AML-193 (cell line): ENCODE results near the gene SBNO2.

Experiments used
- DNase-seq, 2 experiments: peaks; one replicate each; lab custom pipeline; 2025; lab: John Stamatoyannopoulos, UW

SBNO2 gene

DNA sequence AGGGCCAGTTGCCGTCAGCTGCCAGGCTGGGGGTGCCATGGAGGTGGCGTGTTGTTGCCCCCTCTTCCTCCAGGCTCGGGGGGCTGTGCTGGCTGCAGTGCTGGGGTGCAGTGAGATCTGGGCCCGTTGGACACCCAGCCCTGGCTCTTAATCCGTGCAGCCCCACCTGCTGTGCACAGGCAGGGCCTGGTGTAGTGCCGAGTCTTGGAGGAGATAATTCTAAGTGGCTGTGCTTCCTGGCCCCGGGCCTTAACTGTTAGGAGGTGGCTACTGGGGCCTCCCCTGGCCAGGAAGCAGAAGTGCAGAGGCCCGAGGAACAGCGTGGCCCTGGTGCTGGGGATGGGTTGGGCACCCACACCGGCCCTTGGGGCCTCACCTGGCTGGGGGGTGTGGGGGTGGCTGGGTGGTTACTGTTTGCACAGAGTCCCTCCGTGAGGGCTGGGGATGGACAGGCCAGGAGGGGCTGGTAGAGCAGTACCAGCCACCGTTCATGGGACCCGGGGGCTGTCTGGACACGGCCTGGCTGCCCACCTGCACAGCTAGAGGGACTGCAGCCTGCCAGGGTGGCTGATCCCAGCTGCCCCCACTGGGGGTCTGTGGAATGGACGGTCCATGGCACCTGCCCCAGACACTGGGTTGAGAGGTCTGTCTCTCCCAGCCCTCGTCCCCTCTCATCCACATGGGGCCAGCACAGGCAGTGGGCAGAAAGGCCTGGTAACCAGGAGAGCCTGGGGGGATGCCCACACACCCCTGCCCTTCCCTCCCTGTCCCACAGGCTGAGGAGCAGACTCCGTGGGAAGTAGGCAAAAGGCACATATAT lies 67.0 kb downstream of the SBNO2 start:
- DNase-seq = peak; percentile 41 to 49

- DNase-seq = no peak
Observed at GRCh38 chr19:1105873-1106840, 67.9 kb downstream of the SBNO2 start.

- DNase-seq = no peak
Observed at GRCh38 chr19:1105008-1105872, 68.8 kb downstream of the SBNO2 start.

GRCh38 chr19:1104311-1105007 lies 69.6 kb downstream of the SBNO2 start:
- peak; percentile 36 to 55 for DNase-seq

- DNase-seq = peak; percentile 94 to 96
Observed at GRCh38 chr19:1103708-1104310, 70.3 kb downstream of the SBNO2 start, which contains the start of gene GPX4. Gene GPX4 (plus strand): TSS chr19:1103994. CDS start chr19:1104044, 50 bp downstream.

GRCh38 chr19:1103132-1103707 lies 70.8 kb downstream of the SBNO2 start:
- DNase-seq = no peak

DNA sequence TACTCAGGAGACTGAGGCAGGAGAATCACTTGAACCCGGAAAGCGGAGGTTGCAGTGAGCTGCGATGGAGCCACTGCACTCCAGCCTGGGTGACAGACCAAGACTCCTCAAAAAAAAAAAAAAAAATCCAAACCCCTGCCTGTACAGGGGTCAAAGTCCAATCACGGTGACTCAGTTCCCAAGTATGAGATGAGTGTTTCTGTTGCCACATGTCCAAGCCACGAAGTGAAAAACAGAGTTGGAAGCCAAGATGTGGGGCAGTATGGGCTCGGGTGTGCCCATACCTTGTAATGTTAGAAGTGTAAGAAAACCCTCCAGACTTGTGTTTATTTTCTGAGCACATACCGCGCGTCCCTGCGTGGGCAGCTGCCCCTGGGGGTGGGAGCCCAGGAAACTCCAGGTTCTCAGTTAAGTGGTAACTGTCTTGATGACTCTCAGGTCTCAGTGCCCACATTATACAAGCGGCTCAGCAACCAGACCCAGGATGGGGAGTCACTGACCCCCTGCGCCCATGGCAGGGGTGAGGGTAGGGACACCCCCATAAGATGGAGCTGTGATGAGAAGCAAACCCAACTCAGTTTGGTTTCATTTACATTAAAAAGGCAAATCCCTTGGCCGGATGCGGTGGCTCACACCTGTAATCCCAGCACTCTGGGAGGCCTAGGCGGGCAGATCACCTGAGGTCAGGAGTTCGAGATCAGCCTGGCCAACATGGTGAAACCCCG lies 71.5 kb downstream of the SBNO2 start:
- DNase-seq = no peak

DNA sequence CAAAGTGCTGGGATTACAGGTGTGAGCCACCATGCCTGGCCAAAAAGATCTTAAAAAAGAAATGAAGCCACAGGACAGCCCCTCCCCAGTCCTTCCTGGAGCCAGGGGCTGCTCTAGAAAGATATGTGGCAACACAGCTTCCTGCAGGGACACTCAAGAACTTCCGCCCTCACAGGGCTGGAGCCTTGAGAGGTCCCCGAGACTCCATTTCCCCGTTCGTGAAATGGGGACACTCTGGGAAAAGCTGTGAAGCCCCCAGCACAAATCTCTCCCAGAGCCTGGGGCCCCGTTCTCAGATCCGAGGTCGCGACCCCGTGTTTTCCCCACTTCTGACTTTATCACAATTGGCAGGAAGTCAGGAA lies 72.8 kb downstream of the SBNO2 start:
- DNase-seq = peak; percentile 36 to 49

- DNase-seq = no peak
Observed at GRCh38 chr19:1098177-1099051, 75.7 kb downstream of the SBNO2 start.

DNA sequence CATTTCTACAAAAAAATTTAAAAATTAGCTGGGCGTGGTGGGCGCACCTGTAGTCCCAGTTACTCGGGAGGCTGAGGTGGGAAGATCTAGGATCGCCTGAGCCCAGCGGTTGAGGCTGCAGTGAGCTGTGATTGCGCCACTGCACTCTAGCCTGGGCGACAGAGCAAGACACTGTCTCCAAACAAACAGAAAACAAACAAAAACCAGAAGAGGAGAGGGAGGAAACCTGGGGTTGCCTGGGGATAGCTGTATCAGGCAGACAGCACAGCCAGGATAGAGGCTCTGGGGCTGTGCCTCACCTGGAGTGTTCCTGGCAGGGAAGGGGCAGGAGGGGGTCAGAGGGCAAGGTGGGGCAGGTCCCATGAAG lies 76.3 kb downstream of the SBNO2 start:
- no peak for DNase-seq

DNA sequence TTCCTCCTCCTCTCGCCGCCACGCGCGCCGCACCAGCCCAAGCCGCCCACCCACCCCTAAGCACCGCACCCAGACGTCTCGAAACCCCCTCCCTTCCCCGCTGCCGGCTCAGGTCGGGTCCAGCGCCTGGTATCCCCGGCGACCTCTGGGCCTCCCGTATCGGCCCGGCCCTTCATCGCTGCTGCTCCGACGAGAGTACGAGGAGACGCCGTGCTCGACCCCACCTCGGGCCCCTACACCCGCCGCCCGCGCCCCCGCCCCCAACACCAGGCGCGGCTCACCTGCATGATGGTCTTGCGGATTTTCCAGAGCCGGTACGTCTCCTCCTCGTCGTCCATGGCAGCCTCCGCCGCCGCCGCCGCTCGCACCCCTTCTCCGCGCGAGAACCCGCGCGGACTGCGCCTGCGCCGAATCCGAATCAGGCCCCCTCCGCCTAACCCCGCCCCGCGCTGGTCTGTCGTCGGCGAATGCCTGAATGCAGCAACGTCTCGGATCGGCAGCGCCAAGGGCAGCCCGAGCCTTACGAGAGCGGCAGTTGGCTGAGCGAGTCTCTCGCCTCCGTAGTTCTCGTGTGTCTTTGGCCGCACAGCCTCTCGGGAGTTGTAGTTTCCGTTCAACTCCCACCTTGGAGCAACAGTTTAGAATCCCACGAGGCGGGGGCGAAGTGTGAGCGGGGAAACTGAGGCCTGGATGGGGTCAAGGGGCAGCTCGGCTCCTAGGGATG lies 78.9 kb downstream of the SBNO2 start, which contains the start of gene POLR2E:
POLR2E (minus strand) TSS at position 398 of the 724 bp plus-strand sequence; CDS start at position 338, 60 bp downstream.
- peak; percentile 90 to 96 for DNase-seq

- no peak for DNase-seq
Observed at GRCh38 chr19:1094655-1094977, 79.5 kb downstream of the SBNO2 start.

DNA sequence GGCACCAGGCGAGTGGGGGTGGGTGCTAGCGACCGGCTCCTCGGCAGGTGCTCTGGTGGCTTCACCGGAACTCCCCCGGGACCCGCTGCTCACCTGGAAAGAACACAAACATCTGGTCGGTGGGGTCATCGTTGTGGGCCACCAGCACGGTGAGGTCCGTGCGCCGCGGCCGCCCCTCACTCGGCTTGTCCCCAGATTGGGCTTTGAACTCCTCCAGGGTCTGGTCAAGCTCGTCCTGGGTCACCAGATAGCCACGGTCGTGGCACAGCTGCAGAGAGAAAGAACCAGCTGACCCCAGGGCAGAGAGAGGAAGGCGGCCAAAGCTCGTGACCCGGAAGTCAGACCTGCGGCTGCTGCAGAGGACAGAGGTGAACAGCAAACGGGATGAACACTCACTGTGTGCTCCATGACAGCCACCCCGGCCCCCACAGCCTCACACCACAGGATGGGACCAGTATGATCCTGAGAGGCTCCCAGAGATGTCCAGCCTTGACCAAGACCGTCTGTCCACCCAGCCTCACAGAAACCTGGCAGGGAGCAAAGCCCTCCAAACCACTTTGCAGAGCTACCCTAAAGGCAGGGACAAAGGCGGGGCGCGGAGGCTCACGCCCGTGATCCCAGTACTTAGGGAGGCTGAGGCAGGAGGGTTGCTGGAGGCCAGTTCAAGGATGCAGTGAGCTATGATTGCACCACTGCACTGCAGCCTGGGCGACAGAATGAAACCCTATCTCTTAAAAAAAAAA lies 80.1 kb downstream of the SBNO2 start:
- peak; percentile 9 to 48 for DNase-seq

- DNase-seq = no peak
Observed at GRCh38 chr19:1093330-1093729, 80.7 kb downstream of the SBNO2 start.

DNA sequence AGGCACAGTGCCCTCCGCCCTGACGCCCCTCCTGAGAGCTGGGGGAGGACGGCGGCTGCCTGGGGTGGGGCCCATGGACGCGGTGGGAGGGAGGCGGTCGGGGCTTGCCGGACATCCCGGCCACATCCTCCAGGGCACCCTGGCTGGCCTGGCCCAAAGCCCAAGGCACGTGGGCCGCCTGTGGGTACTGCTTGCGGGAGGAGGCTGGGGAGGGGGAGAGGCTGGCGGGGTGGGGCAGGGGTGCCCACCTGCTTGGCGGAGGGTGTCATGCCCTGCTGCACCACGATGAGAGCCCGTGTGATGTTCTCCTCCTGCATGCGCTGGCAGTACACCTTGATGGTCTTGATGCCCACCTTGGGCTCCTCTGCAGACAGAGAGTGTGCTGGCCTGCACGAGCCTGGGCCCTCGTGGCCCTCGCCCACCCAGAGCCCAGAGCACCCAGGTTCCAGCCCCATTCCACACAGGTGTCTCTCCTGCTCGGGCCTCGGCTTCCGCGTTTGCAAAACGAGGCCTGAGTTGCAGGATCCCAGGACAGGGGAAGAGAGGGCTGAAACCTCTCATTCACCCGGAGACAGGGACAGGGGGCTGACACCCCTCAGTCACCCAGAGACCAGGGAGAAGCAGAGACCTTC lies 82.4 kb downstream of the SBNO2 start:
- DNase-seq = no peak

- DNase-seq = no peak
Observed at GRCh38 chr19:1090731-1091543, 83.1 kb downstream of the SBNO2 start.
